ENCODE results near the gene CCNY.
A peak's percentile ranks its signal among the peaks of the same experiment; 100 is the strongest.

The CCNY gene

DNA sequence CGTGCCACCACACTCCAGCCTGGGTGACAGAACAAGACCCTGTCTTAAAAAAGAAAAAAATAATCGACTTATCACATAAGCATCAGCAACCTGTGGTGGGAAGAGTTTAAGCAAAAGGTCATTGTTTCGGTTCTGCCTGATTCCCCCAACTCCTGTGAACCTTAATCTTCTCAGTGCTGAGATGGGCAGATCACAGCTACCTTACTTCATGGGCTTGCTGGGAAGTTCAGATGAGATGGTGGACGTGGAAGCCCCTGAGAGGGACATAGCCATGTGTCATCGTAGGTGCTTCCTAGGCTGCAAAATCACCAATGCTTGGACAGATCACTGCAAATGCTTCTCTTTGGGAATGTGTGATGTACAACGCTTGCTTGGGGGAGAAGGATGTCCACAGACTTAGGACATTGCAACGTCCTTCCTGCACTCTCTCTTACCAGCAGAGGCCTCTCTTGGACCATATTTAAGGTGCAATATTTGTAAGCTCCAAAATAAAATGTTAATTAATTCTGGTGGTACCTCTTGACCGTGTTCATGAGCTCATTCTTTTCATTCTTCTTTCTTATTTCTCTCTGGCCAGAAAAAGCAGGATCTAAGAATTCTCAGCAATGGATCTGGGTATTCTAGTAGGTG lies 277.4 kb downstream of the CCNY start:
- no peak for DNase-seq (ENCODE audit: low read depth)
- TF ChIP-seq, protein P1, sequence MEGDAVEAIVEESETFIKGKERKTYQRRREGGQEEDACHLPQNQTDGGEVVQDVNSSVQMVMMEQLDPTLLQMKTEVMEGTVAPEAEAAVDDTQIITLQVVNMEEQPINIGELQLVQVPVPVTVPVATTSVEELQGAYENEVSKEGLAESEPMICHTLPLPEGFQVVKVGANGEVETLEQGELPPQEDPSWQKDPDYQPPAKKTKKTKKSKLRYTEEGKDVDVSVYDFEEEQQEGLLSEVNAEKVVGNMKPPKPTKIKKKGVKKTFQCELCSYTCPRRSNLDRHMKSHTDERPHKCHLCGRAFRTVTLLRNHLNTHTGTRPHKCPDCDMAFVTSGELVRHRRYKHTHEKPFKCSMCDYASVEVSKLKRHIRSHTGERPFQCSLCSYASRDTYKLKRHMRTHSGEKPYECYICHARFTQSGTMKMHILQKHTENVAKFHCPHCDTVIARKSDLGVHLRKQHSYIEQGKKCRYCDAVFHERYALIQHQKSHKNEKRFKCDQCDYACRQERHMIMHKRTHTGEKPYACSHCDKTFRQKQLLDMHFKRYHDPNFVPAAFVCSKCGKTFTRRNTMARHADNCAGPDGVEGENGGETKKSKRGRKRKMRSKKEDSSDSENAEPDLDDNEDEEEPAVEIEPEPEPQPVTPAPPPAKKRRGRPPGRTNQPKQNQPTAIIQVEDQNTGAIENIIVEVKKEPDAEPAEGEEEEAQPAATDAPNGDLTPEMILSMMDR (IDR thresholded peaks at IDR 0.05; ENCODE audit: low read depth, low read length, missing control alignments) = peak; percentile 45
- in situ Hi-C loops (cut with HindIII; ENCODE audit: low sequenced_read_pairs) = no loop called here
- no peak overlapping the region for H3K4me3 ChIP-seq (ENCODE audit: low read depth, low read length)

DNA sequence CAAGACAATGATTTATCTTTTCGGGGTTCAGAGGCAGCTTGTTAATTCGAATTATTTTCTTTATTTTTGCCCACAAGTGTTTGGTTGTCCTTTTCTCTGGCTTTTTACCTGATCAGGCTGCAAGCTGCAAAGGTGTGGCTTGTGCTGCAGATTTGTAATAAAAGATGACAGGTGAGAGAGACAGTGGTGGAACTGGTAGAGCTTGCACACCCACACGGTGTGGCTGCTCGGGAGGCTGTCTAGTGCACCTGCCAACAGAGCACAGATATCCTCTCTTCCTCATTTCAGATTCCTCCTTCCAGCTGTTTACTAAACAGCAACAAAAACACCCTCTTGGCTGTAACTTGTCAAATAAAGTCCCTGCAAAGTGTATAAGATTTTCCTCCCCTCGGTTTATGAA lies 278.0 kb downstream of the CCNY start:
- in situ Hi-C loops (cut with HindIII; ENCODE audit: low sequenced_read_pairs) = no loop called here
- no peak for DNase-seq (ENCODE audit: low read depth)
- TF ChIP-seq, protein P1 (IDR thresholded peaks at IDR 0.05; ENCODE audit: low read depth, low read length, missing control alignments) = no peak
- no peak overlapping the region for H3K4me3 ChIP-seq (ENCODE audit: low read depth, low read length)
